Gastroesophageal sphincter (tissue), 4 donors: ENCODE measurements around the gene ILRUN. TPM values are rescaled to one million over a fixed set of nuclear protein-coding genes. Genes with fewer than 3 reads are reported as not detected.

Experiments used
- ATAC-seq: fragments of 150-250 bp; one replicate; pipeline ENCODE4 v1.9.1; 2016; ENCODE audit warnings: mild to moderate bottlenecking, moderate library complexity
- H3K27ac ChIP-seq, 4 donors: fragments of 200-600 bp; sonication (generic) in 3 of 4; 1 replicate in 3 of 4; 2 replicates in 1 of 4; pipeline ENCODE4 v1.5.1; 2016 to 2019
- H3K27me3 ChIP-seq: fragments of 200-600 bp; sonication (generic); one replicate; pipeline ENCODE4 v1.5.1; 2019
- H3K36me3 ChIP-seq, 2 donors: fragments of 200-600 bp; sonication (generic); one replicate each; pipeline ENCODE4 v1.5.1; 2019; ENCODE audit warnings: control low read depth in 1 of 2
- H3K4me1 ChIP-seq, 3 donors: fragments of 200-600 bp; sonication (generic); 1 replicate in 2 of 3; 2 replicates in 1 of 3; pipeline ENCODE4 v1.5.1; 2016 to 2019; ENCODE audit warnings: control low read depth in 2 of 3
- H3K4me3 ChIP-seq, 2 donors: fragments of 200-600 bp; sonication (generic); one replicate each; pipeline ENCODE4 v1.5.1; 2019; ENCODE audit warnings: mild to moderate bottlenecking in 1 of 2, moderate library complexity in 1 of 2
- H3K9me3 ChIP-seq, 3 donors: fragments of 200-600 bp; sonication (generic); one replicate each; pipeline ENCODE4 v1.5.1; 2017 to 2019; ENCODE audit warnings: control low read depth in 2 of 3
- EP300 ChIP-seq: sonication (generic); formaldehyde crosslinking; IDR thresholded peaks from one replicate; pipeline ENCODE4 v1.6.1; 2017; ENCODE audit warnings: antibody characterized with exemption, mild to moderate bottlenecking
- POLR2A ChIP-seq, 2 donors: fragments of 450-650 bp; IDR thresholded peaks; one replicate each; pipeline ENCODE4 v1.6.1; 2017; ENCODE audit warnings: antibody characterized with exemption in 2 of 2, mild to moderate bottlenecking in 2 of 2, moderate library complexity in 1 of 2
- POLR2AphosphoS5 ChIP-seq: sonication (generic); formaldehyde crosslinking; IDR thresholded peaks from one replicate; pipeline ENCODE4 v1.6.1; 2017; ENCODE audit warnings: antibody characterized with exemption
- small RNA-seq, 4 donors: library from RNA; depleted of rRNA; stranded (forward); fragments of <200 nt; gene quantifications; one replicate each; pipeline ENCODE3, GENCODE V24; 2016
- total RNA-seq, 4 donors: library from RNA; depleted of rRNA; stranded (reverse); fragments of >200 nt; gene quantifications; one replicate each; pipeline ENCODE4 v1.1.0, GENCODE V29; 2016
- TF ChIP-seq, protein P1 (sequence below), 4 experiments: fragments of 200-600 bp in 2 of 4; fragments of 450-650 bp in 2 of 4; sonication (generic) in 1 of 4; IDR thresholded peaks; one replicate each; pipeline ENCODE4 v1.5.1; 2017 to 2019; ENCODE audit warnings: antibody characterized with exemption in 4 of 4, mild to moderate bottlenecking in 2 of 4, moderate library complexity in 2 of 4

Gene ILRUN
- total RNA-seq, 4 donors from 2014 or later, result 84.4 to 116 (median 96.6) TPM

DNA sequence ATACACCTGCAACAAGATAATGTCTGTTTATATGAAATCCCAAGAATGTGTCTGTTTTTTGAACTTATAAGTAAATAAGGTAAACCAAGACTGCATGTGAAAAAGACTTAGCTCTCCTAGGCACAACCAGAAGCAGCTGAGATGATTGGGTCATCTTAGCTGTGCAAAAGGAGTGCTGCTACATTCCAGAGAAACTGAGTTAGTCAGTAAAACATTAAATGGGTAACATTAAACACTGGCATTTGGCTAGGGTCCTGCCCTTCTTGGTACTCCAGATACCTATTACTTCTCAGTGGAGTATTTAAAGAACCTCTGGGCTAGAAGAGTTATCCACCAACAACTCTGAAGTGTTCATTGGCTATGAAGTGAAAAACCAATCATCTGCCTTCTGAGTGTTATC lies 47.8 kb downstream of the ILRUN start:
- no peak overlapping the region for H3K4me3 ChIP-seq
- H3K36me3 ChIP-seq, result peaks cover 0 to 33% of the 10 kb centered on the region in 2 donors
- peaks cover 0 to 30% (median 0%) of the 10 kb centered on the region in 3 donors for H3K4me1 ChIP-seq
- H3K9me3 ChIP-seq, result no peaks in the 10 kb centered on the region
- no peak for ATAC-seq
- TF ChIP-seq POLR2AphosphoS5 (no peak), EP300 (no peak), POLR2A (IDR thresholded peaks at IDR 0.05) (no peak)
- TF ChIP-seq, protein P1, sequence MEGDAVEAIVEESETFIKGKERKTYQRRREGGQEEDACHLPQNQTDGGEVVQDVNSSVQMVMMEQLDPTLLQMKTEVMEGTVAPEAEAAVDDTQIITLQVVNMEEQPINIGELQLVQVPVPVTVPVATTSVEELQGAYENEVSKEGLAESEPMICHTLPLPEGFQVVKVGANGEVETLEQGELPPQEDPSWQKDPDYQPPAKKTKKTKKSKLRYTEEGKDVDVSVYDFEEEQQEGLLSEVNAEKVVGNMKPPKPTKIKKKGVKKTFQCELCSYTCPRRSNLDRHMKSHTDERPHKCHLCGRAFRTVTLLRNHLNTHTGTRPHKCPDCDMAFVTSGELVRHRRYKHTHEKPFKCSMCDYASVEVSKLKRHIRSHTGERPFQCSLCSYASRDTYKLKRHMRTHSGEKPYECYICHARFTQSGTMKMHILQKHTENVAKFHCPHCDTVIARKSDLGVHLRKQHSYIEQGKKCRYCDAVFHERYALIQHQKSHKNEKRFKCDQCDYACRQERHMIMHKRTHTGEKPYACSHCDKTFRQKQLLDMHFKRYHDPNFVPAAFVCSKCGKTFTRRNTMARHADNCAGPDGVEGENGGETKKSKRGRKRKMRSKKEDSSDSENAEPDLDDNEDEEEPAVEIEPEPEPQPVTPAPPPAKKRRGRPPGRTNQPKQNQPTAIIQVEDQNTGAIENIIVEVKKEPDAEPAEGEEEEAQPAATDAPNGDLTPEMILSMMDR (IDR thresholded peaks at IDR 0.05), result no peak
- H3K27me3 ChIP-seq, result no peaks in the 10 kb centered on the region
- no peak overlapping the region for H3K27ac ChIP-seq

Small RNA genes lying within 50 kb of the gene (small RNA-seq; reads per million reads assigned to genes)
- gene RN7SL200P, result 0 reads per million in 4 donors

Other genes starting within 250 kb of the ILRUN start
- gene PACSIN1, start 230.7 kb downstream of the ILRUN start, total RNA-seq, result 1 to 10 TPM in 2 of 4 donors, not detected in 2; 1.2 TPM
- gene SPDEF, start 140.4 kb downstream of the ILRUN start, total RNA-seq, result 1 to 10 TPM in 1 of 4 donors, not detected in 3; 4.4 TPM
- 10 to 100 TPM; 39.0 to 72.0 (median 53.5) TPM for gene SNRPC, start 60.7 kb upstream of the ILRUN start, total RNA-seq
- gene BLTP3A, start 95.3 kb upstream of the ILRUN start, total RNA-seq, result 10 to 100 TPM in 1 of 4 donors, 1 to 10 TPM in 3; 6.4 to 11.8 (median 7.7) TPM
- 10 to 100 TPM; 20.9 to 25.6 (median 23.2) TPM for gene TAF11, start 191.3 kb upstream of the ILRUN start, total RNA-seq
- gene ANKS1A, start 192.5 kb upstream of the ILRUN start, total RNA-seq, result 100 to 1,000 TPM in 2 of 4 donors, 10 to 100 TPM in 2; 52.0 to 135 (median 88.4) TPM